ENCODE measurements around the gene NLRP9. TPM values are rescaled to one million over a fixed set of nuclear protein-coding genes. Genes with fewer than 3 reads are reported as not detected.

NLRP9 gene
- total RNA-seq, 4 donors from 2014 or later: 0.28 TPM; not detected in 3

GRCh38 chr19:55658846-55659459 is 79.2 kb downstream of the NLRP9 start:
- no peak for DNase-seq

More at GRCh38 chr19:55658846-55659459, 79.2 kb downstream of the NLRP9 start:
- Histone ChIP-seq H3K9me3 (no peaks in the 10 kb centered on the region), H3K27ac (no peak overlapping the region), H3K27me3 (no peaks in the 10 kb centered on the region), H3K4me1 (peaks cover 15 to 42% of the 10 kb centered on the region in 2 donors), H3K36me3 (no peaks in the 10 kb centered on the region), H3K4me3 (no peak overlapping the region)
- TF ChIP-seq POLR2A (IDR thresholded peaks at IDR 0.05): no peak
- TF ChIP-seq CTCF (IDR thresholded peaks at IDR 0.05): no peak
- intact Hi-C loops (cut with DNase I; ENCODE audit: low total_unique reads): no loop called here

Small RNAs within 50 kb of the gene (small RNA-seq; reads per million reads assigned to genes)
- not detected for gene AC010525.2

Other genes starting within 250 kb of the NLRP9 start
- gene SSC5D, start 250.0 kb downstream of the NLRP9 start, total RNA-seq: 10 to 100 TPM in 3 of 4 donors, 1 to 10 TPM in 1; 5.0 to 50.8 (median 36.0) TPM
- gene SBK2, start 201.3 kb downstream of the NLRP9 start, total RNA-seq: not detected
- under 1 TPM in 2 of 4 donors, not detected in 2; 0.34 to 0.35 TPM for gene SBK3, start 192.9 kb downstream of the NLRP9 start, total RNA-seq
- gene ZNF579, start 157.6 kb downstream of the NLRP9 start, total RNA-seq: 10 to 100 TPM in 1 of 4 donors, 1 to 10 TPM in 1, not detected in 2; 4.4 to 21.9 TPM
- 10 to 100 TPM in 1 of 4 donors, 1 to 10 TPM in 1, under 1 TPM in 2; 0.26 to 19.3 (median 2.4) TPM for gene FIZ1, start 138.9 kb downstream of the NLRP9 start, total RNA-seq
- 10 to 100 TPM in 3 of 4 donors, 1 to 10 TPM in 1; 5.4 to 20.4 (median 14.6) TPM for gene ZNF524, start 138.1 kb downstream of the NLRP9 start, total RNA-seq
- gene ZNF865, start 132.8 kb downstream of the NLRP9 start, total RNA-seq: 10 to 100 TPM in 1 of 4 donors, 1 to 10 TPM in 2, not detected in 1; 2.0 to 24.2 (median 3.2) TPM
- 1 to 10 TPM; 4.1 to 9.6 (median 7.4) TPM for gene ZNF784, start 113.8 kb downstream of the NLRP9 start, total RNA-seq
- 10 to 100 TPM in 3 of 4 donors, 1 to 10 TPM in 1; 4.8 to 69.8 (median 19.1) TPM for gene ZNF580, start 97.4 kb downstream of the NLRP9 start, total RNA-seq
- 10 to 100 TPM in 3 of 4 donors, 1 to 10 TPM in 1; 2.8 to 30.3 (median 12.8) TPM for gene ZNF581, start 94.8 kb downstream of the NLRP9 start, total RNA-seq
- 10 to 100 TPM in 1 of 4 donors, 1 to 10 TPM in 3; 2.9 to 25.0 (median 6.7) TPM for gene CCDC106, start 90.2 kb downstream of the NLRP9 start, total RNA-seq
- gene U2AF2, start 83.4 kb downstream of the NLRP9 start, total RNA-seq: 100 to 1,000 TPM in 1 of 4 donors, 10 to 100 TPM in 2, 1 to 10 TPM in 1; 10.0 to 165 (median 58.1) TPM
- gene EPN1, start 63.2 kb downstream of the NLRP9 start, total RNA-seq: 10 to 100 TPM; 27.9 to 88.4 (median 51.7) TPM
- not detected for gene RFPL4A, start 20.7 kb upstream of the NLRP9 start, total RNA-seq
- not detected for gene RFPL4AL1, start 30.7 kb upstream of the NLRP9 start, total RNA-seq
- gene NLRP11, start 93.6 kb upstream of the NLRP9 start, total RNA-seq: under 1 TPM in 1 of 4 donors, not detected in 3; 0.28 TPM
- 1 to 10 TPM in 1 of 4 donors, not detected in 3; 1.5 TPM for gene NLRP4, start 98.1 kb upstream of the NLRP9 start, total RNA-seq
- gene NLRP13, start 193.9 kb upstream of the NLRP9 start, total RNA-seq: not detected
- gene NLRP8, start 209.4 kb upstream of the NLRP9 start, total RNA-seq: not detected
- gene NLRP5, start 248.4 kb upstream of the NLRP9 start, total RNA-seq: under 1 TPM in 1 of 4 donors, not detected in 3; 0.35 TPM

Measured in uterus (tissue), 4 donors.